ENCODE results near the gene ARHGAP12.

GRCh38 chr10:31926160-31926559 lies 2.5 kb downstream of the ARHGAP12 start:
- no peak for TF ChIP-seq CTCF (IDR thresholded peaks at IDR 0.05)
- TF ChIP-seq FOXJ3 (CRISPR knock-in tag; IDR thresholded peaks at IDR 0.05) = no peak
- TF ChIP-seq POLR2AphosphoS5 (IDR thresholded peaks at IDR 0.05; ENCODE audit: low read depth, low read length) = no peak
- TF ChIP-seq RAD21 (IDR thresholded peaks at IDR 0.05; ENCODE audit: low read length) = no peak
- TF ChIP-seq MAX (IDR thresholded peaks at IDR 0.05; ENCODE audit: low read depth) = no peak
- no peak for TF ChIP-seq SIN3A (IDR thresholded peaks at IDR 0.05; ENCODE audit: borderline replicate concordance, low read depth, low read length)
- no peak for TF ChIP-seq YY1 (IDR thresholded peaks at IDR 0.05; ENCODE audit: low read depth)
- TF ChIP-seq EZH2phosphoT487 (IDR thresholded peaks at IDR 0.05; ENCODE audit: borderline replicate concordance, low read depth) = no peak
- no peak for TF ChIP-seq REST (IDR thresholded peaks at IDR 0.05; ENCODE audit: low read depth, low read length)
- TF ChIP-seq EP300 (IDR thresholded peaks at IDR 0.05; ENCODE audit: borderline replicate concordance in 1 of 2, low read depth in 1 of 2, low read length in 1 of 2) = no peak
- no peak for TF ChIP-seq MEF2A (IDR thresholded peaks at IDR 0.05; ENCODE audit: borderline replicate concordance, low read depth)
- no peak for TF ChIP-seq ZBTB33 (IDR thresholded peaks at IDR 0.05; ENCODE audit: borderline replicate concordance, low read depth)
- TF ChIP-seq GABPA (IDR thresholded peaks at IDR 0.05; ENCODE audit: low read depth) = no peak
- no peak for TF ChIP-seq TEAD4 (IDR thresholded peaks at IDR 0.05; ENCODE audit: borderline replicate concordance, insufficient read depth)
